Activated naive CD4-positive, alpha-beta T cell treated with Interleukin-2 at 50 U/mL for 16 hours (primary cell): ENCODE measurements around the gene BRD3.

Experiments used
- DNase-seq: peaks from one replicate; pipeline ENCODE4 v3.0.0-alpha.2; 2020

Gene BRD3

DNA sequence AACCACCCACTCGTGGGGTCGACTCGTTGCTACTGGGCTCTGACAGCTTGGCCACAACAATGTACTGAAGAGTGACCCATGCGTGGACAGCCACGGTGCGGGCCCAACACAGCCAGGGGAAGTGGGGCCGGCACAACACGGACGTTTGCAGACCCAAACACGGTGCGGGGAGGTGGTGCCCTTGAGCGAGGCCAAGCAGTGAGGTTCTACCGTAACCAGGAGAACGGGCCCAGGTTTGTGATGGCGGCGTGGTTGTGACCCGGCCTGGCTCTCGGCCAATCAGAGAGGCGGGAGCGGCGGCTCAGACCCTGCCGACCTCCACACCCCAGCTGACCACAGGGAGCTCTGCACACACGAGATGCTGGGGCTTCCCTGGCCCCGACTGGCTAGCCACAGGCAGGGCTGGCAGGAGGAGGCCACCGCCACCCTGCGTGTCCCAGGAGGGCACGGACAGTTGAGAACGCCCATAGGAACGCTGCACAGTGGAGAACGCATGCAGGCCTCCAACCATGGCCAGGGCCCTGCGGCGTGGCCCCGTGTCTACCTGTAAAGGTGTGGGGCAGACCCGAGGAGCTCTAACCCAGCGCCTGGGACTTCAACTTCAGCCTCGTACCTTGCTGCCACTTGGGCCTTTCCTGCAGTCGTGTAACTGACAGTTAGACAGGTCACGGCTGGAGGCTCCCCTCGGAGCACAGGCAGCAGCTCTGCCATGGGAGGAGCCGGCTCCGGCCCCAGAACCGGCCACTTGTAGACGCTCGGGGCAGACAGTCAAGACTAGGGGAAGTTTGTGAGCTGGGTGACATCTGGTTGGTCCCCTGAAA, 13.7 kb downstream of the BRD3 start:
- DNase-seq, result no peak

DNA sequence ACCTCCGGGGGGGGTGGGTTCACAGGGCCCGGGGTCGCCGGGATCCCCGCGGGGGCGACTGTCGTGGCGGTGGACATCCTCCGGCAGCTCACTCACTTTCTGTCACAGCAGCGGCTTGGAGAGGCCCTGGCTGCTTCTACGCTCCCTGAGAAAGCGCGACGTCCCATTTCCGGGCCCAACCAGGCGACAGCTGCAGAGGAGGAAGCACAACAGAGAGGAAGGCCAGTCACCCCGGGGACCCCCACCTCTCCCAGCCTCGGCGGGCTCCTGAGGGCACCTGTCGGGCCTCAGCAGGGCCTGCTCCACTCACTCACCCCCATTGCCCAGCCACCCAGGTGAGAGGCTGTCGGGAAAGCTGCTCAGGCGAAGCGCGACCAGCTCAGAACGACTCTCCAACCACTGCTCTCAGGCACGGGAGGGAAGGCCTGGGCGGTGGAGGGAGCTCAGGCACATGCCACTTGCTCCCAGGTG, 14.4 kb downstream of the BRD3 start:
- DNase-seq, result no peak

DNA sequence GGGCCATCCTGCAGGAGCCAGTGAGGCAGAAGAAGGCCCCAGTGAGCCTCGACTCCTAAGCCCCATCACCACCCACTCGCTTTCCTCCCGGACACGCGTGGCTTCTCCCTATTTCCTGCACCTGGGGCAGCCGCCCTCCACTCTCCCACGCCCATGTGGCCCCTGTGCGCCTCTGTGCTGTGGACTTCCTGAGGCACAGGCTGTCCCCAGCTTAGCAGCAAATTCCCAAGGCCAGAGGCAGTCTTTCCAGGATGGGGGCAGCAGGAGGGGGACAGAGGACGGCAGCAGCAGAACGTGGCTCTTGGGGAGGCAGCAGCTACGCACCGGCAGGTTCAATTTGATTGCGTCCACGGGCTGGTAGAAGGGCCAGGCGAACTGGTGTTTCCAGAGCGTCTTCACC, 14.9 kb downstream of the BRD3 start:
- no peak for DNase-seq

DNA sequence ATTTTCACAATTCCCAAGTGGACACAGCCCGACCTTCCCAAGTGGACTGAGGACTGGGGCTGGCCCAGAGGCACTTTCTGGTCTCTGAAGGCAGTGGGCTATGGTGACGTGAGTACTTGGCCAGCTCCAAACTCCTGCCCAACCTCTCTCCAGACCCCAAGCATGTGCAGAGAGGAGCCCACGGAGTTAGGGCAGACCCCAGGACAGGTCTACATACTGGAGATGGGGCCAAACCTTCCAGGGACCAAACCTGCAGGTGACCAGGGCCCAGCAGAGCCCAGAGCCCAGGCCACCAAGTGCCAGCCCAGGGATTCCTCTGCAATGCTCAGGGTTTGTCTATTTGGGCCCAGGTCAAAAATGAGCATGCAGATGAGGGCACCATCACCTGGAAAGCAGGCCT, 15.3 kb downstream of the BRD3 start:
- DNase-seq, result no peak

DNA sequence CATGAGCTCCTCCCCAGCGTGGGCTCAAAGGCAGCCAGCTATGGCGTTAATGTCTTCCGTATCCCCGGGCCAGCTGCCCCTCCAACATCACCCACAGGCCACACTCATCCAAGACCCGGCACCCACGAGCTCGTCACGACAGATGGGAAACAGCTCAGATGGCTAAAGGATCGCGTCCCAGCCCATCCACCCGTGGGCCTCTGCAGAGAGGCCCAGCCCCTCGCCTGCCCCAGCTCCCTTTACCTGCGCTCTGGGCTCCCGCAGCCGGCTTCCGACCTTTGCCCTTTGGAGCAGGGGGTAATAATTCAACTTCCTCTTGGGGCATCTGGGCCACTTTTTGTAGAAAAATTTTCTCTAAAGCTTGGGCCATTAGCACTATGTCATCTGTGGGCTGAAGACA, 16.5 kb downstream of the BRD3 start:
- no peak for DNase-seq

DNA sequence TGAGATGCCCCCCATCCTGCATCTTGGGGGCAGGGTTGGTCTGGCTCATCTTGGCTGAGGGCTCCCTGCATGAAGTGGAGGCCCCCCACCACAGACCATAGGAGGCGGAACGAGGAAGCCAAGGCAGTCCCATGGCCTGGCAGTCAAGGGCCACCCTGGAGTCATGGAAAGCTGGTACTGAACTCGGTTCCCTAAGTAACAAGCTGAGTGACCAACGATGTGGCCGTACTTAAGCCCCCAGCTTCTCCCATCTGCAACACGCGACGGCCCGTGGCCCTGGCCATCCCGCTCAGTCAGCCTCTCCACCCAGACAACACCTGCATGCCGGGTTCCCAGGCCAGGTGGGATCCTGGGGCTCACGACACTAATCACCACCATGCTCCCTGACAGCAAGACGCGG, 17.1 kb downstream of the BRD3 start:
- no peak for DNase-seq

DNA sequence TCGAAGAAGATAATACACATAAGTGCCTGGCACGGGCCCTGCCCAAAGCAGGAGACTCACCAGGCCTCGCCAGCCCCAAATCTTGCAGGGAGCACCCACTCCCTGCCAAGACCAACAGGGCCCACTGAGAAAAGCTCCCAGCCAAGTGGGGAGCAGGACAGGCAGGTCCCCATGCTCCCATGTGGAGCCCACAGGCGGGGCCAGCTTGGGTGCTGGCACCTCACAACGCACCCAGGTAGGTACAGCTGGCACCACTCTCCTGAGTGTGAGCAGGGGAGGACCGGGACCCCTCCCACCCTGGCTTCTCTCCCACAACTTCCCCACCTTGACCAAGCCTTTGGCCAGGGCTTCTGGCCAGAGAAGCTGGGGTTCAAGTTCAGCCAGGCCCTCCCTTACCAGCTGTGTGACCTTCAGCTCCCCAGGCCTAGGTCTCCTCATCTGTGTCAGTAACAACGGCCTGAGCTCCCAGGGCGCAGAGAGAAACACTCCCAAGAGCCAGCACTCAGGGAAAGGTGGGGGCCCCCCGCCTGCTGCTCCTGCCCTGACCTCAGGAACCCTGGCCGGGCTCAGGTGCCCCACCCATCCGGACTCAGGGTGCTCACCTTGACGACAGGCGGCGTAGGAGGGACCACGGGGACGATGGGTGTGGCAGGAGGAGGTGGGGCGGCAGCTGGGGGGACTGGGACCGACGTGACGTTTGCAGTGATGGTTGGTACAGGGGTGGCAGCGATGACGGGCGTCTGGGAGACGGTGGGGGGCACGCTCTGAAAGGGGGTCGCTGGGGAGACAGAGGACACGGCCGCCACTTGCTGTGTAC, 17.8 kb downstream of the BRD3 start:
- DNase-seq, result no peak

DNA sequence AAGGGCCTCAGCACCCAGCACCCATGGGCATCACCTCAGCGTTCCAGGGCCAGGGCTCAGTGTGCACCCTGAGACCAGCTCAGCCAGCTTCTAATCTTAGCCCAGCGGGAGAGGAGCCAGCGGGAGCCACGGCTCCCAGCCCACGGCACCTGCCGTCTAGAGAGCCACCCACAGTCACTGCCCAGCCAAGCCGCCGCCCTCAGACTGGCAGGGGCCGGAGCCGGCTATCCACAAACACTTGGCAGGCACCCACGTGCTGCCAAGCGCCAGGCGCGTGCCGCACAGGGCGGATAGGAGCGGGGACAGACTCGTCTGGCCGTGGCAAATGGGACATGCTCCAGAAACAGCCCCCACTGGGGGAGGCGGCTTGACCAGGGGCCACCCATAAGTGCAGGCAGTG, 18.6 kb downstream of the BRD3 start:
- no peak for DNase-seq

DNA sequence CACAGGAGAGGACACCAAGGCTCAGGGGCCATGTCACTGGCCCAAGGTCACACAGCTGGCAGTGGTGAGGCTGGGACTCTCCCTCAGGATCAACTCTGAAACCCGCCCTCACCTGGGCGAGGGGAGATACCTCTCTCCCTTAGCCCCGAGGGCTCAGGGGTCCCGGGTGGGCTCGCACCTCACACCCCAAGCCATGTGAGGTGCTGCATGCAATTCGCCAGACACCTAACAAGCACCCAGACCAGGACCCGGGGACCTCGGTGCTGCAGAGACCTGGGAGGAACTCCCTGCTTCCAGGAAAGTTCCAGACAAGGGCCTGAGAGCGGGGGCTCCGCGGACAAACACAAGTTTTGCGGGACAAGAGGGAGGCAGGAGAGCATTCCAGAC, 19.3 kb downstream of the BRD3 start:
- no peak for DNase-seq

DNA sequence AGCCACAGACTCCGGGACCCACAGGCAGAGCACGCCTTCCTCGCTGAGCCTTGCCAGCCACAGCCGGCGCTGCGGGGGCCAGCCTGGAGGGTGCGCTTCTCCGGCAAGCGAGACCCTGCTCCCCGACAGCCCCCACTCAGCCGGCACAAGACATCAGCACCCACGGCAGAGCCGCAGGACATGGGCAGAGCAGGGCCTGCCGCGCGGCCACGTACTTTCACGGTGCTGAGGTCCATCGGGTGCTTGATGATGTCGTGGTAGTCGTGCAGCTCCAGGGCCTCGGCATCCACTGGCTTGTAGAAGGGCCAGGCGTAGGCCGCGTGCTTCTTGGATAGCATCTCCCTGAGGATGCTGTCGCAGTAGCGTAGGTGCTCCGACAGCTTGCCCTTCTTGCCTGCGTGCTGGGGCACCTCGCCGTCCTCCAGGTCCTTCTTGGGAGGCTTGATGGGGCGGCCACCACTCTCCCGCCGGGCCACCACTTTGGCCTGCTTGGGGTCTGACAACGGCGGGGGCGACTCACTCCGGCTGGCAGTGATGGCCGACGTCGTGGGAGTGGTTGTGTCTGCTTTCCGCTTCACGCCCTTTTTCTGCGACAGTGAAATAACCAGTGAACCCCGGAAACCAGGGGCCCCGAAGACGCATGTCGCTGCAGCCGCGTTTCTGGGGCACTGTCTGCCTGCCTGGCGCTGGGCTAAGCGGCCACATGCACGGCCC, 19.8 kb downstream of the BRD3 start:
- no peak for DNase-seq

DNA sequence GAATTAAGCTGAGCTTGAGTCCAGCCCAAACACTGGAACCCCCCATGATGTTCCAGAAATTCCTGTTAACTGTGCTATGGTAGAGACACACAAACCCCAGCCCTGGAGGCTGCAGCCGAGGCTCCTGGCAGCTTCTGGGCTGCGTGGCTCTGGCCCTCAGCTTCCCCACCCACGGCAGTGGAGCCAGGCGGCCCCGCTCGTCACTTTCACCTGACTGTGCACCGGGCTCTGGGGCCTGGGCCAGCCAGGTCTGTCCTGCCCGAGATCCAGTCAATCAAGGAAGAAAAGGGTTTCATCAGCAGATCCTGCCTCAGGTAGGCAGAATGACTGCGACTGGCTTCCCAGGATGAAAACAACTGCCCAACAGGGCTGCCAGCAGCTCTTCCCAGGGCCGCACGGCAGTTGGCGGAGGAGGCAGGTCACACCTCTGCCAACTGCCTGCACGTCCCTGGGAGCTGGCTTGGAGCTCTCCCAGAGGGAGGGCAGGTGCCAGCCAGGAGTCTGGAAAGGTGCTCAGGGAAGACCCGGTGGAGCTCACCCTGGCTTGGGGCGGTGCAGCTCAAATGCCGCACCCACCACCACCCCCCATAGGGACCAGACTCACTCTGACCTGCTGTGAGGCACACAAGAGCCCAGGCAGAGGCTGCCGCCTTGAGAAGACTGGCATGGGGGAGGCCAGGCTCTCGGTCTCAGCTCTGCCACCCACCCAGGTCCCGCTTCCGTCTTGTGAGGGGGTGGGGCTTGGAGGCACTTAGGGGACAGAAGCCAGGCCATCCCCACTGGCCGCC, 20.7 kb downstream of the BRD3 start:
- no peak for DNase-seq

DNA sequence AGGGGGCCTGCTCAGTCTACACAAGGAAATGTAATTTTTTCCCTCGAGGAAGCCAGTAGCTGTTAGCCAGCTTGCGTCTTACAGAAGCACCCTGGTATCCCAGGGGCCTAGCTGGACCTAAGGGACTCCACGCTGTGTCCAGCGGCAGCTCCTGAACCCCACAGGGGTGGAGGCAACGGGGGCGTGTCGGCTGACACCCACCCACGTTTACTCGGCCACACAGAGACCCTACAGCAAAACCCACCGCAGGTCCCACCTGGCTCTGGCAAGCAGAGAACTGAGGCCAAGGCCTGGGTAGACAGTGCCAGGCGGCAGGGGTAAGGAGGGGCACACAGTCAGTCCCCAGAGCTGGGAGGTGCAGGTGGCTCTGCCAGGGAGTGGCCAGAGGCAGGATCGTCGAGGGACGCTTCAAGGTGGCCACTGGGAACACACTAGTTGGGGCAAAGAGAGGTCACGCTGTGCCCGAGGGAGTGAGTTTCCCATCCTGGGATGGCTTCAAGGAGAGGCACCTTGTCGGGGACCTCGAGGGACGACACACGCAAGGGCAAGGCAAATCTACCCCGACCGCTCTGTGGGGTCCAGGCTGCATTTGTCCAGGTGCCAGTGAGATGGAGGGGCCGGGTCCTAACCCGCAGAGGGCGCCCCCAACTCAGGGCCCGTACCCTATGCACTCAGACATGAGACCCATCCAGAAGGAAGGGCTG, 21.8 kb downstream of the BRD3 start:
- no peak for DNase-seq

DNA sequence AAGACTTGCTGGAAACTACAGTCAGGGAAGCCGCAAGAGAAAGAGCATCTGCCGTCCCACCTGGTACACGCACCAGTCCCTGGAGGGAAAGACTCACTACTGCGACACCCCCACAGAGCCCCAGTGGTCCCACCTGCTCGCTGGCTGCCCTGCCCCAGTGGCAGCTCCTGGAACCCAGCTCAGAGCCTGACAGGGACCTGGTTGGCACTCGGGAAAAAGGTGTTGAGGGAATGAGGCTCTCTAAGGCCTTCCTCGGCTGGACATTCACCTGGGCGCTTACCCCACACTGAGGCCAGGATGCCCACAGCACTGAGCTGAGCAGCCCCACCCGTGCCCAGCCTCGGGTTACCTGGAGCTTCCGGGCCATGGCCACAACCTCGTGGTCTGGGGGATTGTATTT, 22.9 kb downstream of the BRD3 start:
- no peak for DNase-seq

DNA sequence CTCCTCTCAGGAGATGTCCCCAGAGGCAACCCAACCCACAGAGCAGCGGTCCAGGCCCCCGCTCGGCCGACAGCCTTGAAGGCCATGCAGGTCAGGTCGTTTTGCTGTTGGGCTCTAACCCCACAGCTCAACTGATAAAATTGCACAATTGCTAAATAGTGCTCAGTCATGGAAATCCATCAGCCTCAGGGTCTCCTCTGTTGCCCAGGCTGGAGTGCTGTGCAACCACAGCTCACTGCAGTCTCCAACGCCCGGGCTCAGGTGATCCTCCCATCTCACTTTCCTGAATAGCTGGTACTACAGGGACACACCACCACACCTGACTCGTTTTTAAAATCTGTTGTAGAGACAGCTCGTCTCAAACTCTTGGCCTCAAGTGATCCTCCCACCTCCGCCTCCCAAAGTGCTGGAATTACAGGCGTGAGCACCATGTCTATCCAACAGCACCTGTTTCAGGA, 24.3 kb downstream of the BRD3 start:
- DNase-seq, result no peak

DNA sequence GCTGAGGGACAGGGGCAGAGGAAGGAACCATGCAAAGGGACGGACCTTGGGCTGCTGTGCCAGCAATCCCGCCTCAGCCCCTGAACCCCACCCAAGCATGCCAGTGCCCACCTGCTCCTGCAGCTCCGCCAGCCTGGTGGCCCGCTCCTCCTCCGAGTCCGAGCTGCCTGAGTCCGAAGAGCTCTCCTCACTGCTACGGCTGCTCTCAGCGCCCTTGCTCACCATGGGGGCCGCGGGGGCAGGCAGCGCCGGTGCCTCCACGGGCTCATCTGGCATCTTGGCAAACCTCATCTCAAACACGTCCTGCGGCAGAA, 26.2 kb downstream of the BRD3 start:
- no peak for DNase-seq

DNA sequence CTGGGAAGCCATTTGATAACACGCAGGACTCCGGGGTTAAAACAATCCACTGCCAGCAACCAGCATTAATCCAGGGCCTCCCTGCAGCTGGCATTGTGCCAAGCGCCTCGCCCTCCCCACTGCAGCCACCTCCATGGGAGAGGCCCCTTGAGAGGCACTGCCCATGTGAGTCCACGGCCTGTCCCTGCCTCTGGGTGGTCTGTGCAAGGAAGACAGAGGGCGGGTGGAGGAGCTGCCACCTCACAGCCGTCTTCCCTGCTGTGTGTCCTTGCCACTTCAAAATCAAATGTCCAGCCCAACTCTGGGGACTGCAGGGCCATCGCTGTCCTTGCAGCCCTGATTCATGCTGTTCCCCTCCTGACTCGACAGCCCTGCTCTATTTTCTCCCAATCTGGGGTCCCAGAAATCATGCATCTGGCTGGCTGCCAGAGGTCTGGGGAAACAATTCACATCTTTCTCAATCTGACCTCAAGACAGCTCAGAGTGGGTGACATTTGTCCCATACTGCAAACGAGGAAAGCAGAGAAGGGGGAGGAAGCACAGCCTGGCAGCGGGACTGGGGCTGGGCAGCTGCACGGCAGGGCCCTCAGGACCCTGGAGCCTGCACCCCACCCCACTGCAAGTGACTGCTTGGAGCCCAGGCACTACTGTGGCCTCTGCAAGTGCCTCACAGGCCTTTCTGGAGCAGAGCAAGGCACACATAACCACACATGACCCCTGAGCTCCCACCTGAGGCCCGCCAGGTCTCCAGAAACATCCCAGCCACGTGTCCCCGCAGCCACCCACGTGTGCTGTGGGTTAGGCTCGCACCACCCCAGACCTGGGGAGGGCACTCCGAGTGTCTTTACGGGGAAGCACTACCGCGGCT, 26.8 kb downstream of the BRD3 start:
- DNase-seq, result no peak

DNA sequence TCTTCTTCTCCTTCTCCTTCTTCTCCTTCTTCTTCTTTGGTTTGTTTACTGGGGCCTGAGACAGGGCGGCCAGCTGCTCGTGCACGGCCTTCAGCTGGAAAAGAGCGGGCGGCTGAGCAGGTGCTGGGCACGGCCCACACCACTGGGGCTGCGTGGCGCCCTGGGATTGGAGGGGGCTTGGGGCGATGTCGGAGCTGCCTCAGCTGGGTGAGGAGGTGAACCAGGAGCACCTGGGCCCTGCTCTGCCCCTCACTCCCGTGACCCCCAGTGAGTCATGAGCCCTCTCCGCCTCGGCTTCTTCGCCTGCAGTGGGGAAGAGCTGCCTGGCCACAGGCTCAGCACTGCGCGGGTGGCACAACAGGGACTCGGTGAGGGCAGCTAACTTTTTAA, 27.7 kb downstream of the BRD3 start:
- no peak for DNase-seq

DNA sequence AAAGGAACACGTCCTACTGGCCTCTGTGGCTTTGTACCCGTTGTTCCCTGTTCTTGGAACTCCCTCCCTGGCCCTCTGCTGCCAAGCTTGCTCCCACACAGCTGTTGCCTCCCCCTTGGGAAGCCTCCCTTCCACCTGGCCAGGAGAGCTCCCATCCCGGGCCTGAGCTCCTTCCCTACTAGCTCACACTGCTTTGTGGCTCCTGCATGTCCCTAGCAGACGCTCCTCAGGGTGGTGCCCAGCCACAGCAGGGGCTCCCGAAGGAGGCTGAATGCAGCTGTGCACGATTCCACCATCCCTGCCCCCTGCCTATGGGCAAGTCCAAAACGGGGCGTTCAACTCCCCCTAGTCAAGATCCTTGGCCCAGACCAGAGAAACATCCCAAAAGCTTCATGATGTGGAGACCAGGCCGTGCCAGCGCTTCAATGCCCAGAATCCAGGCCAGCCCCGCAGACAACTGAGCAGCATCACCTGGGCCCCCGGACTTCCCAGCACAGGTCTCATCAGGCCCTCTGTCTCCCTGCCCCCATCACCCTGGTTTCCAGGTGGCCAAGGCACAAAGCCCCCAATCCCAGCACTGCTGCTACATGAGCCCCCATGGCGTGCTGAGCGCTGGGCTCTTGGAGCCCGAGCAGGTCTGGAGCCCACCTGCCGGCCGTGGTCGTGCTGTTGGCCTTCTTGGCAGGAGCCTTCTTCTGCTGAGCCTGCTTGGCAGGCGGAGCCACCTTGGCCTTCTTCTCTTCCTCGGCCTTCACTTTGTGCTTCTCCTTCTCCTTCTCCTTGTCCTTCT, 28.2 kb downstream of the BRD3 start:
- no peak for DNase-seq

DNA sequence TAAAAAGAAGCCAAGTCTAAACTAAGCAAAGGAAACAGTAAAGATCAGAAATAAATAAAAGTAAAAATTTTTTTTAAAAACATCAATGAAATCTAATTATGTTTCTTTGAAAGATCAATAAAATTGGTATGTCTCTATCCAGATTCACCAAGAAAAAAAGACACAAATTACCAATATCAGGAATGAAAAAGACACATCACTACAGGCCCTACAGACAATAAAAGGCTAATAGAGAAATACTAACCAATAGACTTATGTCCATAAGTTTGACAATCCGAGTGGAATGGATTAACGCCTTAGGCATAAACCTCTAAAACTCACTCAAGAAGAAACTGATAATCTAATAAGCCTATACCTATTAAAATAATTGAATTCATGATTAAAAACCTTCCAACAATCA, 30.2 kb downstream of the BRD3 start:
- no peak for DNase-seq

DNA sequence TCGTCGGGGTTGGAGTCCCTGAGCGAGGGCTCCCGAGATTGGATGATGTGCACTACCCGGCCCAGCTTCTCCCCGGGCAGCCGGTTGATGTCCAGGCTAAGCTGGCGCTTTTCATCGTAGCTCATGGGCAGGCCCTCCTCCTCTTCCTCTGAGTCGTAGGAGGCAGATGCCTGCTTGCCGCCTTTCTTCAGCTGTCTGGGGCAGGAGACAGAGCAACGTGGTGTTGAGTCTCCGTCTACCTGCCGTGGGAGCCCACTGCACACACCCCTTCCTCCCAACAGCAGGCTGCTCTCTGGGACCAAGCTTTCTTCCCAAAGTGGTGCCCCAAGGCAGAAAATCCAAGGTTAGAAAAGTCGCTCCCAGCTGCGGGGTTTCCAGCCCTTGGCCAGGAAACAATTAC, 31.7 kb downstream of the BRD3 start:
- no peak for DNase-seq
